ENCODE results near the gene DOCK7.

DNA sequence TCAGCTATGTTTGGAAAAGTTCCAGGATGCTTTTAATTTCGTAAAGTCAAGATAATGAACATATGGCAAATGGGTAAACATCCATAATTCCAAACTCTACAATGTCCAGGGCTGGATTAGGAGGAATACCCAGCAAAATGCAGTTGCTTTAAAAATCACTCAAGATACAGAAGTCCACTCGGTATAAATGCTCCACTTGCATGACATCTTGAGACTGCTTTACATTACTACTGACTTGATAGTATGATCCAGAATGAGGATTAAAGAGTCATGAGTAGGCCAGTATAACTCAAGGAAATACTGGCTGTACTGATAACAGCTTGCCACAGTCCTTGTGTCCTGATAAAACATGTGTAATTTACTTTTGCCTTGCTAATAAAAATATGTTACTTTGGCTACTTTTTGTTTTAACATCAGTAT lies 149.1 kb downstream of the DOCK7 start:
- TF ChIP-seq CTCF (IDR thresholded peaks at IDR 0.05) (no peak), POLR2A (IDR thresholded peaks at IDR 0.05) (no peak)

Measured in esophagus squamous epithelium (tissue), 4 donors.